HEK293 (cell line): ENCODE measurements around the gene BMP6.

Source experiments
- AEBP2 ChIP-seq: fragments of 450-650 bp; formaldehyde crosslinking; IDR thresholded peaks from 2 replicates; pipeline ENCODE4 v1.5.1; 2016; ENCODE audit warnings: missing biosample characterization, missing genetic modification characterization, borderline replicate concordance
- INSM2 ChIP-seq: fragments of 450-650 bp; formaldehyde crosslinking; IDR thresholded peaks from 2 replicates; pipeline ENCODE4 v1.5.1; 2016; ENCODE audit warnings: missing biosample characterization, missing genetic modification characterization
- KLF1 ChIP-seq: fragments of 450-650 bp; formaldehyde crosslinking; IDR thresholded peaks from 2 replicates; pipeline ENCODE4 v1.5.1; 2016; ENCODE audit warnings: missing biosample characterization, missing genetic modification characterization
- MZF1 ChIP-seq: fragments of 450-650 bp; formaldehyde crosslinking; IDR thresholded peaks from 2 replicates; pipeline ENCODE4 v1.5.1; 2017; ENCODE audit warnings: missing biosample characterization, missing genetic modification characterization, borderline replicate concordance
- TSHZ1 ChIP-seq: fragments of 450-650 bp; formaldehyde crosslinking; IDR thresholded peaks from 2 replicates; pipeline ENCODE4 v1.5.1; 2016; ENCODE audit warnings: missing biosample characterization, missing genetic modification characterization, borderline replicate concordance
- ZBTB1 ChIP-seq: fragments of 450-650 bp; formaldehyde crosslinking; IDR thresholded peaks from 2 replicates; pipeline ENCODE4 v1.5.1; 2016; ENCODE audit warnings: missing biosample characterization, missing genetic modification characterization
- ZBTB11 ChIP-seq: fragments of 450-650 bp; formaldehyde crosslinking; conservative IDR thresholded peaks from 2 replicates; pipeline ENCODE4 v1.5.1; 2016; ENCODE audit warnings: low read depth, missing biosample characterization, missing genetic modification characterization
- ZBTB49 ChIP-seq: fragments of 450-650 bp; formaldehyde crosslinking; IDR thresholded peaks from 2 replicates; pipeline ENCODE4 v1.5.1; 2016; ENCODE audit warnings: missing biosample characterization, missing genetic modification characterization, low read depth
- ZEB2 ChIP-seq: fragments of 450-650 bp; formaldehyde crosslinking; IDR thresholded peaks from 2 replicates; pipeline ENCODE4 v1.5.1; 2016; ENCODE audit warnings: missing biosample characterization, missing genetic modification characterization
- ZFHX2 ChIP-seq: fragments of 450-650 bp; formaldehyde crosslinking; conservative IDR thresholded peaks from 2 replicates; pipeline ENCODE4 v1.5.1; 2016; ENCODE audit warnings: missing biosample characterization, missing genetic modification characterization
- ZNF16 ChIP-seq: fragments of 450-650 bp; formaldehyde crosslinking; IDR thresholded peaks from 2 replicates; pipeline ENCODE4 v1.5.1; 2016; ENCODE audit warnings: low read depth, missing biosample characterization, missing genetic modification characterization
- ZNF169 ChIP-seq: fragments of 450-650 bp; formaldehyde crosslinking; IDR thresholded peaks from 2 replicates; pipeline ENCODE4 v1.5.1; 2016; ENCODE audit warnings: missing biosample characterization, missing genetic modification characterization
- ZNF18 ChIP-seq: fragments of 450-650 bp; formaldehyde crosslinking; IDR thresholded peaks from 2 replicates; pipeline ENCODE4 v1.5.1; 2016; ENCODE audit warnings: missing biosample characterization, missing genetic modification characterization
- ZNF211 ChIP-seq: fragments of 450-650 bp; formaldehyde crosslinking; IDR thresholded peaks from 2 replicates; pipeline ENCODE4 v1.5.1; 2016; ENCODE audit warnings: low read depth, missing biosample characterization, missing genetic modification characterization
- ZNF23 ChIP-seq: fragments of 450-650 bp; formaldehyde crosslinking; IDR thresholded peaks from 2 replicates; pipeline ENCODE4 v1.5.1; 2016; ENCODE audit warnings: missing biosample characterization, missing genetic modification characterization, borderline replicate concordance
- ZNF239 ChIP-seq: fragments of 450-650 bp; formaldehyde crosslinking; IDR thresholded peaks from 2 replicates; pipeline ENCODE4 v1.5.1; 2016; ENCODE audit warnings: missing biosample characterization, missing genetic modification characterization
- ZNF354C ChIP-seq: fragments of 450-650 bp; formaldehyde crosslinking; IDR thresholded peaks from 2 replicates; pipeline ENCODE4 v1.5.1; 2016; ENCODE audit warnings: missing biosample characterization, missing genetic modification characterization, low read depth, borderline replicate concordance
- ZNF548 ChIP-seq: fragments of 450-650 bp; formaldehyde crosslinking; IDR thresholded peaks from 2 replicates; pipeline ENCODE4 v1.5.1; 2016; ENCODE audit warnings: missing biosample characterization, missing genetic modification characterization
- ZNF600 ChIP-seq: fragments of 450-650 bp; formaldehyde crosslinking; IDR thresholded peaks from 2 replicates; pipeline ENCODE4 v1.5.1; 2016; ENCODE audit warnings: missing biosample characterization, missing genetic modification characterization
- ZNF654 ChIP-seq: fragments of 450-650 bp; formaldehyde crosslinking; IDR thresholded peaks from 2 replicates; pipeline ENCODE4 v1.5.1; 2016; ENCODE audit warnings: low read depth, missing biosample characterization, missing genetic modification characterization
- ZNF792 ChIP-seq: fragments of 450-650 bp; formaldehyde crosslinking; IDR thresholded peaks from 2 replicates; pipeline ENCODE4 v1.5.1; 2016; ENCODE audit warnings: missing biosample characterization, missing genetic modification characterization
- ZSCAN4 ChIP-seq: fragments of 450-650 bp; formaldehyde crosslinking; IDR thresholded peaks from 2 replicates; pipeline ENCODE4 v1.5.1; 2017; ENCODE audit warnings: missing biosample characterization, missing genetic modification characterization
- TF ChIP-seq, protein P1 (sequence below): fragments of 450-650 bp; formaldehyde crosslinking; IDR thresholded peaks from 2 replicates; pipeline ENCODE4 v1.5.1; 2017; ENCODE audit warnings: missing biosample characterization, missing genetic modification characterization

The BMP6 gene

DNA sequence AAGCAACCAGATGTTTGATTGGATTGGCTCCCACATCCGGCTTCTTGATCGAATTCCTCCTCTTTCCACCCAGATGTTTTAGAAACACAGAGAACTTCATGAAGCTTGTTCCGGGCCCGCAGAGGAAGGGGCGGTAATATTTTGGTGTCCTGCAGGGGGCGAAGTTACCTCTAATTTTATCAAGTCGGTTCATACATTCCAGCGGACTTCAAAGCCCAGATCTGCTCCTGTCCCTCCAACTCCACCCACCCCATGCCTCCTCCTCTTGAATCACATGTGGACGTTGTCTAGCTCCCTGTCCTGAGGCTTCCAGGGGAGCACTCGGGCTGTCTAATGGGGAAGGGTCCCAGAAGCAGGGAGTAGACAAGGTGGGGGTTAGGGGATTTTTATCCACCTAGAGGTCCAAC is 2.9 kb upstream of the BMP6 start (continued):
- TF ChIP-seq TSHZ1 (tag by site-specific recombination) (no peak), ZNF18 (tag by site-specific recombination) (no peak), ZFHX2 (peak; percentile 49), INSM2 (tag by site-specific recombination) (peak; percentile 91), KLF1 (tag by site-specific recombination) (no peak), ZNF354C (tag by site-specific recombination) (no peak), ZNF16 (tag by site-specific recombination) (no peak), ZNF211 (tag by site-specific recombination) (no peak), ZBTB11 (tag by site-specific recombination) (no peak), ZNF548 (tag by site-specific recombination) (no peak), AEBP2 (tag by site-specific recombination) (no peak), ZNF23 (tag by site-specific recombination) (no peak), ZNF600 (tag by site-specific recombination) (no peak), MZF1 (no peak), ZNF654 (peak; percentile 45), ZBTB49 (tag by site-specific recombination) (no peak), ZNF792 (tag by site-specific recombination) (no peak), ZNF239 (tag by site-specific recombination) (no peak), ZEB2 (tag by site-specific recombination) (peak; percentile 38; the same call in 1 of the 2 replicates), ZBTB1 (tag by site-specific recombination) (no peak), ZSCAN4 (tag by site-specific recombination) (no peak), ZNF169 (no peak)
- TF ChIP-seq, protein P1, sequence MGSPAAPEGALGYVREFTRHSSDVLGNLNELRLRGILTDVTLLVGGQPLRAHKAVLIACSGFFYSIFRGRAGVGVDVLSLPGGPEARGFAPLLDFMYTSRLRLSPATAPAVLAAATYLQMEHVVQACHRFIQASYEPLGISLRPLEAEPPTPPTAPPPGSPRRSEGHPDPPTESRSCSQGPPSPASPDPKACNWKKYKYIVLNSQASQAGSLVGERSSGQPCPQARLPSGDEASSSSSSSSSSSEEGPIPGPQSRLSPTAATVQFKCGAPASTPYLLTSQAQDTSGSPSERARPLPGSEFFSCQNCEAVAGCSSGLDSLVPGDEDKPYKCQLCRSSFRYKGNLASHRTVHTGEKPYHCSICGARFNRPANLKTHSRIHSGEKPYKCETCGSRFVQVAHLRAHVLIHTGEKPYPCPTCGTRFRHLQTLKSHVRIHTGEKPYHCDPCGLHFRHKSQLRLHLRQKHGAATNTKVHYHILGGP = no peak
